C1 segment of cervical spinal cord (tissue), 14 donors: ENCODE data around the gene ABHD17C.

Experiments
- DNase-seq, 14 donors: peaks; one replicate each; lab custom pipeline; 2025; lab: John Stamatoyannopoulos, UW

The ABHD17C gene

DNA sequence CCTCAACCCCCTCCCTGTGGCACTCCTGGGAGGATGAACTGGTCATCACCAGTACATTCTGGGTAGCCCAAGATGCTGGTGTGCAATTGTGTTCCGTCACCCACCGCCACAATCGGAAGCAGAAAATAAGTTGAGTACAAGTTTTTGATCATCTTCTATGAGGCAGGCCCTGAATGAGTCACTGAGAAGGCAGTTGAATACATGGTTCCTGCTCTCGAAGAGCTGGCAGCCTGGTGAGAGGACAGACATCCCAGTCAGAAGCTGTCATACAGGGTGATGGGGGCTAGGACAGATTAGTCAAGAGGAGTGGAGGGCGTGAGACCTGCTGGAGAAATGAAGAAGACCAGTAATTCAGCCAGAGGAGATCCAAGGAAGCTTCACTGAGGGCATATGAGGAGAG lies 90.2 kb downstream of the ABHD17C start:
- no peak for DNase-seq

DNA sequence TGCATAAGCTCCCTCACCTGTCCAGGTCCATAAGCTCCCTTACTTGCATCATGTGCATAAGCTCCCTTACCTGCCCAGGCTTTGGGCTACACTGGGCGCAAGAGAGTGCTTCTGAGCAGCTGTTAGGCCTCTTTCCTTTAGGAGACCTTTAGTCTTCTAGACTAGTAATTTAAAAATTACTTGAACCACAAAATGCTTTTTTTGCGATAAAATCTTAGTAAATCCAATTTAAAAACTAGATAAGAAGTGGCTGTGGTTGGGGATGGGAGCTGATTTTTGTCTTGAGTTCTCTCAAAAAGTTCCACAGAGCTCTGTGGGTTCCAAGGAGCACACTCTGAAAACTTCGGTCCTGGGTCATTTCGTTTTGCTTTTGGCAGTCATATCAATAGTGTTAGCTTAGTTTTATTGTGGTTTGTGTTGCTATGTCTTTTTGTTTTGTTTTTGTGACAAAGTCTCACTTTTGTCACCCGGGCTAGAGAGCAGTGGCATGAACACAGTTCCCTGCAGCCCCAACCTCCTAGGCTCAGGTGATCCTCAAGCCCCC lies 90.8 kb downstream of the ABHD17C start:
- DNase-seq = no peak

DNA sequence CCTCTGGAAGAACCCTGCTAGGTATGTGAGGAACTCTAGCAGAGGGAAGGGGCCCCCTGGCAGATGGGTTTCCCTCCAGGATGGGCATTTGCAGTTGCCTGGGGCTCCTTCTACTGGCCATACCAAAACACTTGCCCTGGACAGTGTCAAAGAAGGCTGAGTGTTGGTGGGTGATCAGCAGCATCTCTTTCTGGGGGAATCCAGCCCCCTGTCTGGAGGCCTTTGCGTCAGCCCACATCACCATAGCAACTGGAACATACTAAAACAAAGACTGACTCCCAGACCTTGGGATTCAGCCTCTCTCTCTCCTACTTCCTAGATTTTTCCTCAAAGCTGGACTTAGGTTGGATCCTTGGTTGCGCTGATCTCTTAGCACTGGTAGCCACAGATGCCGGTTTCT lies 92.2 kb downstream of the ABHD17C start:
- DNase-seq = no peak

DNA sequence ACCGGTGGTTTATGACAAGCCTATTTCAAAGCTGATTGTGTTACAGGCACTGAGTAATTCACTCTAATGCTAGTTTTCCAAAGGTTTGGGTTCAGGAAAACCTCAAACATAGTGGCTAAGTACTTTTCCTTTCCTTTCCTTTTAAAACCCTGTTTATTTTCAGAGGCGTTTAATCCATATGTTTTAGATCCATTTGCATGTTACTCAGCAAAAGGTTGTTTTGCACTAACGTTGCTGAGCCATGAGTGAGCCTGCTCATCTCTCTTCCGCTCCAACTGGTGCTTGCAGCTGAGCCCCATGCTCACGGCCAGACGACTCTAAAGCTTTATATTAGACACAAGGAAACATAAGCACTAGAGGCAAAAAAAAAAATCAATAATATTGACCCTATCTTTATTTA lies 93.4 kb downstream of the ABHD17C start:
- peak in 1 of 14 donors; percentile 16 for DNase-seq

DNA sequence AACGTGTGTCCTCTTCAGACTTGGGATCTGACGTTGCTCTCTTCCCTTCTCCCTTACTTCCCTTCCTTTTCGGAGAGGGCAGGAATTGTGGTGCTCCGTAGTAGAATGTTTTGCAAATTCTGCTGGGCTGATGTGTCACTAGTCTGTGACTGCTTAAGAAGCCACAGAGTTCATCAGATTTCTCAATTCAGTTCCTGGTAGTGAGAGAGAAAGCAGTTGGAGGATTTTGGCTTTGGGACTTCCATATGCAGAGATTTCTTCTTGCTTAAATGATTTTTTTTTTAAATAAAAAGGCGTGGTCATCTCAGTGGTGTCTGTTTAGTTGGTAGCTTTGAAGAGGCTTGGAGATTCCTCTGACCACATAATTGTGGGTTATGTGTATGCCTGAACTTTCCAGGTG lies 94.2 kb downstream of the ABHD17C start:
- no peak for DNase-seq

DNA sequence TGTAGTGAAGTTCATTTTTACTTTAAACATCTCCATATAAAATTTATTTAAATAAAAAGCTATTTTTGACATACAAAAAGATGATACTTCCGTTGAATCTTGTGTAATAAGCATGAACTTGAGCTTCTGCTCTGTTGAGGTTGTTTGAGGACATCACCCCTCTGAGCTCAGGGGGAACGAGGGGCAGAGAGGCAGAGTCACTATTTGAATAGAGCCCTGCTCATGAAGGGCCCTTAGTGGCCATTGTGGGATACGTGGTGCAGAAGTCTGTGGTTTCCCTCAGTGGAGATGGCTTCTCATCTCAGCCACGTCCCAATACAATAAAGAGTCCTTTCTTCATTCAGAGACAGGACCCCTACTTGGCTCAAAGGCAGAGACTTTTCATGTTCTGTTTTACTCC lies 94.7 kb downstream of the ABHD17C start:
- no peak for DNase-seq

DNA sequence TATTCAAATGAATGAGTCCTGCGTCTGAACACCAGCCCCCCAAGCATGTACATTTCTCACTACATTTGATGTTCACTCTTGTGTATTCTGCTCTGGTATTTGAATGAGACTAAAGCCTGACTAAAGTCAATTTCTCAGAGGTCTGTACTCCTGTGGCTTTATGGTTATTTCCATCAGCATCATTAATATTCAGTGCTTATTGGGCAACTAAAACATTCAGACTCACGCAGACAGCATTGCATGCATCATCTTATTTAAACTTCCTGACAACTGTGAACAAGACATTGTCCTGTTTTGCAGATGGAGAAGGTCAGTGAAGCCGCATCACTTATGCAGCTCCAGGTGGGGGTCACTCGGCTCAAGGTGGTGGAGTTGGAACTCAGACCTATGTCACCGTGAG lies 95.1 kb downstream of the ABHD17C start:
- no peak for DNase-seq

DNA sequence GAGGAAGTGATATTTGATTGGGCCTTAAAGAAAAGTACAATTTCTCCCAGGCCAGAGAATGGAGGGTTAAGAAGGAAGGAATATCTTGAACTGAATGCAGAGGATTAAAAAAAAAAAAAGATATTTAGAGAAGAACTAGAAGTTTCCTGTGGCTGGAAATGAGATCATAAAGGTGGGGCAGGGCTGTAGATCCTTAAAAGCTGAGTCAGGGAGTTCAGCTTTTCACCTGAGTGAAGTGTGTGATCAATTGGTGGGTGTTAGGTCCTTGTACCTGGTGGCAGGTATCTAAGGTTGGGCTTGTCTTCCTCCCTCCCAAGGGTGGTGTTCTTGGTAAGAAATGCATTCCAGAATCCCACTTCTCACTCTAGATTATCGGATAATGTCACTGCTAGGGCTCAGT lies 95.9 kb downstream of the ABHD17C start:
- no peak for DNase-seq

DNA sequence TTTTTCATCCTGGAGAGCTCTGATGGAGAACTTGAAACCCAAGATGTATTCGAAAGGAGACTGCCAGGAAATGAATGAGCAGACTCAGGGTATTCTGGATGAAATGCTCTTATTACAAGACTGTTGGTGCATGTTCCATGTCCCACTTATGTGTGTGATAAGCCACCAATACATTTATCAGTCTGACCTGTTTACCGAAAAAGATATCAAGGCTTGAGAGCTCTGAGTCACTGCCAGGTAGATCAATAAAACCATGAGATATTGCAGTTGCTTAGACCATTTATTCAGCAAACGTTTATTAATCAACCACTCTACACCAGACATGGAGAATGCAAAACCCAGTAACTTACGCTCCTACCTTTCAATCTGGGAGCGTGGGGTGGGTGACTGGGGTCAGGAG lies 101.3 kb downstream of the ABHD17C start:
- no peak for DNase-seq

DNA sequence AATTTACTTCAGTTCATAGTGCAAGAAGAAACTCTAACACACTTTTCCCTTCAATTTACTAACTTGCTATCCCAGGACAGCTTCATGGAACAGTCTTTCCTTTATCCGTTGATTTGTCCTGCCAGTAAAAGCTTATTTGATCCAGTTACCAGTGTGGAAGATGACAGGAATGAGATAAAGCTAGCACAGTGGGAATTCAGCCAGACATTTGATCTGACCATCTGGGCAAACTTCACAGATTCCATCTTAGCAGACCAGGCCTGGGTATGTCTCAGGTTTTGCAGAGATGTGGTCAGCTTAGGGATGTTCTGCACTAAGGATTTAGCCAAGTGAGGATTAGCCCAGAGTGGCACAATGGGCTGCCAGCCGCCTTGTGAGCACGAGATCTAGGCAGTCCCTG lies 103.8 kb downstream of the ABHD17C start:
- DNase-seq = peak in 1 of 14 donors; percentile 47

DNA sequence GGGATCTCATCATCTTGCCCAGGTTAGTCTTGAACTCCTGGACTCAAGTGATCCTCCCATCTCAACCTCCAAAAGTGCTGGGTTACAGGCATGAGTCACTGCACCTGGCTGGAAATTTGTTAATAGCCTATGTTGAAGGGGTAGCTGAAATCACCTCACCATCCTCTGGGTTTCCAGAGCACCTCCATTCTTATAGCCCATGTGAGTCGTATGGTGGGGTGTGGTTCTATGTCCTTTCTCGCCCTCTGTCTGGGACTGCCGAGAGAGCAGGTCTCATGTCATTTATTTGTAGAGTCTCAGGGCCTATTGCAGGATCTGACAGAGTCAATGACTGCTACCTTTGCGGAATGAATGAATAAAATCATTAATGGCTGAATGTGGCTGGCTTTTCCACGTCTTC lies 105.0 kb downstream of the ABHD17C start:
- DNase-seq = no peak

DNA sequence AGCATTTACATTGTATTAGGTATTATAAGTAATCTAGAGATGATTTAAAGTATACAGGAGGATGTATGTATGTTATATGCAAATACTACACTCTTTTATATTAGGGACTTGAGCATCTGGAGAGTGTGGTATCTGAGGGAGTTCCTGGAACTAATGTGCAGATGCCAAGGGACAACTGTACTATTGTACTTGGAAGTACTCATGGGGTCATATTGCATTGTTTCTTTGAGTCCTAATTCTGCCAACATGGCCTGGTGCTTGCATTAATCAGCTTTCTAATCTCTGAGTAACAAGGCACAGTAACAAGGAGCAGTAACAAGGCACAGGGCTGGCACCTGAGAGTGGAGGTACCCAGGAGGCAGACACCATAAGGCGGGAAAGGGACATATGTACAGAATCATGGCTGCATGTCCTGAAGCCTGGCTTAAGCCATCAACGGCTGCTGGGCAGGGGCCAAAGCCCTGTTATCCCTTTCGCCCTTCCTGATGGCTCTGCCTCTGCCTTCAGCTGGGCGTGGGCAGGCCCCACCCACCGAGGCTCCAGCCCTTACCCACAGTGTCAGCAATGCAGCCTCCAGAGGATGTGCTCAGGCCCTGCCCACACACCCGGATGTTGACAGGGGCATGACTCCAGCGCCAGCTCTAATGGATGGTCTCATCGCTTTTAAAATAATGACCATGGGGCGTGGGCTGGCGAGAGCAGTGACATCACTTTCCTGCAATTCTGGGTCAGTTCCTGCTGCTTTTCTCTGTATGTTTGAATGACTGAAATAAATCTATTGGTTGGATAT lies 107.0 kb downstream of the ABHD17C start:
- DNase-seq = no peak

DNA sequence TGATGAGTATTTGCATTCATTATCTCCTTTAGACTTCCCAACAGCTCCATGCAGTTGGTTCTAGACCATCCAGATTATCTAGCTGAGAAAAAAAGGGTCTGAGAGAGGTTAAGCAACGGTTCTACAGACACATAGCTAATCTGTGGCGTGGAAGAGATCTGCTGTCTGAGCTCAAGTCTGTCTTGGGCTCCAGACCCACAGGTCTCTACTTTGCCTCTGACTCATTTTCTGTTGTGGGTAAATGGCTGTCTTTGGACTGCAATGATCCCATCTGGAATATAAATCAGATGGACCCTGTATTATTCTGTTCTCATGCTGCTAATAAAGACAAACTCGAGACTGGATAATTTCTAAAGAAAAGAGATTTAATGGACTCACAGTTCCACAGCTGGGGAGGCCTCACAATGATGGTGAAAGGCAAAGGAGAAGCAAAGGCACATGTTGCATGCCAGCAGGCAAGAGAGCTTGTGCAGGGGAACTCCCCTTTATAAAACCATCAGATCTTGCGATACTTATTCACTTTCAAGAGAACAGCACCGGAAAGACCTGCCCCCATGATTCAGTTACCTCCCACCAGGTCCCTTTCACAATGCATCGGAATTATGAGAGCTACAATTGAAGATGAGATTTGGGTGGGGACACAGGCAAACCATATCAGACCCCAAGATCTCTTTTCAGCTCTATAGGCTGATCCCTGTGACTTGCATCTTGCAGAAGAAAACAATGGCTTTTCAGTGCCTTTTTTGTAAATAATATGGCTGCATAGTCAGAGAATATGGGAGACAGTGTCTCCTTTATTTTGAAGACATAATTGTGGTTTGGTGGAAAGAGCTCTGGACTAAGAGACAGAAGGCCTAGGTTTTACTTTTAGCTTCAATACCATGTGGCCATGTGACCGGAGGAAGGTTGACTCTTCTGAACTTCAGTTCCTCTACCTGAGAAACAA lies 108.7 kb downstream of the ABHD17C start:
- no peak for DNase-seq

DNA sequence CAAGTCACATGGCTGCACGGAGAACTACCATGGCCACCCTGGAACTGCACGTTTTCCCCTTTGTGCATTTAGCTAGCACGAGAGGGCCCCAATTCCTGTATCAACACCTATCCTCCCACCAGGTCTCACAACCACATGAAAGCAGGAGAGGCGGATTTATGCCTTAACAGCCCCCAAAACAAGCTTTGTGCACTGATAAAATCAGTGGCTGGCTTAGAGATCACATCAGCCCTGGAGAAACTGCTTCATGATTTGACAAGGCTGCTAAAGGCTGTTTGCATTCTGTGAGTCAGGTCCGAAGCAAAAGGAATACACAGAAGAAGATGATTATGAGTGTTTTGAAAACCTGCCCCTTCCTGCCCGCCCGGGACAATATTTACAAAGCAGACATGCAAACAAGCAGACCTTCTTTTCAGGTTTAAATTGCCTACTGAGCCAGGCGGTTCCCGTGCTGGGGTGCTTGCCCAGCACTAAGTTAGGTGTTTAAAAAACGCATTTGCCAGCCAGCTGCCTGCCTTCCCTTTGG lies 109.9 kb downstream of the ABHD17C start:
- DNase-seq = no peak
